ENCODE measurements around the gene NOP9. TPM values are rescaled to one million over a fixed set of nuclear protein-coding genes. Genes with fewer than 3 reads are reported as not detected.

NOP9 gene, protein sequence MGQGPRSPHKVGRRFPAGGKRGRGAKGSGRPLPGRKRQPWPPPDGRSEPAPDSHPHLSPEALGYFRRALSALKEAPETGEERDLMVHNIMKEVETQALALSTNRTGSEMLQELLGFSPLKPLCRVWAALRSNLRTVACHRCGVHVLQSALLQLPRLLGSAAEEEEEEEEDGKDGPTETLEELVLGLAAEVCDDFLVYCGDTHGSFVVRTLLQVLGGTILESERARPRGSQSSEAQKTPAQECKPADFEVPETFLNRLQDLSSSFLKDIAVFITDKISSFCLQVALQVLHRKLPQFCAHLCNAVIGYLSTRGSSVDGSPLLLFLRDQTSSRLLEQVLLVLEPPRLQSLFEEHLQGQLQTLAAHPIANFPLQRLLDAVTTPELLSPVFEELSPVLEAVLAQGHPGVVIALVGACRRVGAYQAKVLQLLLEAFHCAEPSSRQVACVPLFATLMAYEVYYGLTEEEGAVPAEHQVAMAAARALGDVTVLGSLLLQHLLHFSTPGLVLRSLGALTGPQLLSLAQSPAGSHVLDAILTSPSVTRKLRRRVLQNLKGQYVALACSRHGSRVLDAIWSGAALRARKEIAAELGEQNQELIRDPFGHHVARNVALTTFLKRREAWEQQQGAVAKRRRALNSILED
- total RNA-seq (2022; extraction: Qiagen RNA extraction), result 12.5 to 17.2 TPM (median 17.2 TPM) in 5 replicates

GRCh38 chr14:24299255-24300191 lies at the start of gene NOP9, which contains the start of gene DHRS1:
Gene NOP9, plus strand, starts transcription at chr14:24299850. Its CDS starts 105 bp downstream, at chr14:24299955.
Gene DHRS1, minus strand, starts transcription at chr14:24299780. Its CDS starts 674 bp downstream, at chr14:24299106.

GRCh38 chr14:24262821-24263733 lies 36.6 kb upstream of the NOP9 start, which contains the start of gene TGM1:
Gene TGM1, minus strand, starts transcription at chr14:24263177. Its CDS starts 825 bp downstream, at chr14:24262352.

DNA sequence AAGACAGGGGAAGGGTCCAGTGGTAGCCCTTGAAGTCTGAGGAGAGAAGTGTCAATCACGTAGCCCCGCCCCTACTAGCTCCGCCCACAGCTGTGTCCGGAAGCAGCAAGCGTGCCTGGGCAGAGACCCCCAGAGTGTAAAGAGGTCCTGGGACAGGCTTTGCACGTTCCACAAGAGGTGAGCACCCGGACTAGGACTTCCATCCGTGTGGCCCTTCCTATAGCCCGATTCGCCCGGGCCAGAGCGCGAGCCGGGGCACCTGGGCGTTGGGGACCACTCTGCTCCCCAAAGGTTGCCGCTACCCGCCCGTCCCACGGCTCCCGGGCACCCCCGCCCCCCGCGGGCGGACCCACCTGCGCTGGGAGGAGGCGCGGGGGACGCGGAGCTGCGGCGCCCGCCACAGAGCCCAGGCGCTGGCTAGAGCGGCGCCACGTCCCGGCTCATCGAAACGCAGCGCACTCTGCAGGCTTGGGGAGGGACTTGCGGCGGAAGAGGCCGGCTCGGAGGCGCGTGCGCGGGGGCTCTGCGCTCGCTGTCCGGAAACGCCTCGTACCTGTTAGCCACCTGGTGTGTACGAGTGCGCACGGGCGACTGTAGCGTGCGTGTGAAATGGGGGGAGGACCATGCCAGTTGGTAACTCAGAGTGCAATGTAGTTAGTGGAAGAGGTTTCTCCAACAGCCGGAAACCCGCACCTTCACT lies 28.4 kb upstream of the NOP9 start, which contains the start of gene RABGGTA:
TSS of gene RABGGTA (minus strand) at position 464 of the 700 bp plus-strand sequence. CDS start 482 bp downstream, outside the sequence.

GRCh38 chr14:24307575-24308341 lies 8.1 kb downstream of the NOP9 start, which contains the start of gene CIDEB:
Gene CIDEB, minus strand, starts transcription at chr14:24307977. Its CDS starts 119 bp downstream, at chr14:24307858.

DNA sequence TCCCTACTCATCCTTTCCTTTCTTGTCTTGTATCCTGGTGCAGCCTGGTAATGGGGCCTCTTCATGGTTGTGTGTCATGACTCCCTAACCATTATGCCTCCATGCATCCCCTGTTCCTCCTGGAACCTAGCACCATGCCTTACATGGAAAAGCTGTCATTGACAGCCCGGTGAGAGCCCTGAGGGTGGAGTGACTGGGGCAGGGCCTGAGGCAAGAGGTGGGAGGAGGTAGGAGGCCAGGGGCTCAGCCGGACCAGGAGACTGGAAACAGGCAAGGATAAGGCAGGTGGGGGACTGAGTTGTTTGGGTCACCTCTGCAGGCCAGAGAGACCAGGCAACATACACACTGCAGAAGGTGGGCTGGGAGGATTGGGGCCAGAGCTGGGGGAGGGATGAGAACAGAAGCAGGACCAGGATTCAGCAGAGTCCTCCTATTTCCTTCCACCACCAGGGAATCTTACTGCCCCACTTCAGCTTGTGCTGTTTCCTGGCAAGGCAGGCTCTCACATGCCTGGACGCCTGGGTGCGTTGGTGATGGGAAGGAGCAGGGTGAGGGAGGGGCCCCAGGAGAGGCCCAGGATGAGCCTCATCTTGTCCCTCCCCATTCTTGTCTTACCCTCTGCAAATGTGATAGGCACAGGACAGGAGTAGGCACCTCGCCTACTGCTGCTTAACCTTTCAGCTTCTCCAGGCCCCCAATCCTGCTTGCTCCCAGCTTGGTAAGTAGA lies 10.1 kb downstream of the NOP9 start, which contains the start of gene LTB4R2:
TSS of gene LTB4R2 (plus strand) at position 603 of the 727 bp plus-strand sequence. CDS start 525 bp downstream, outside the sequence.

GRCh38 chr14:24310646-24311604 lies 11.3 kb downstream of the NOP9 start, which contains the start of gene LTB4R:
Gene LTB4R, plus strand, starts transcription at chr14:24311502. Its CDS starts 4,150 bp downstream, at chr14:24315652.

DNA sequence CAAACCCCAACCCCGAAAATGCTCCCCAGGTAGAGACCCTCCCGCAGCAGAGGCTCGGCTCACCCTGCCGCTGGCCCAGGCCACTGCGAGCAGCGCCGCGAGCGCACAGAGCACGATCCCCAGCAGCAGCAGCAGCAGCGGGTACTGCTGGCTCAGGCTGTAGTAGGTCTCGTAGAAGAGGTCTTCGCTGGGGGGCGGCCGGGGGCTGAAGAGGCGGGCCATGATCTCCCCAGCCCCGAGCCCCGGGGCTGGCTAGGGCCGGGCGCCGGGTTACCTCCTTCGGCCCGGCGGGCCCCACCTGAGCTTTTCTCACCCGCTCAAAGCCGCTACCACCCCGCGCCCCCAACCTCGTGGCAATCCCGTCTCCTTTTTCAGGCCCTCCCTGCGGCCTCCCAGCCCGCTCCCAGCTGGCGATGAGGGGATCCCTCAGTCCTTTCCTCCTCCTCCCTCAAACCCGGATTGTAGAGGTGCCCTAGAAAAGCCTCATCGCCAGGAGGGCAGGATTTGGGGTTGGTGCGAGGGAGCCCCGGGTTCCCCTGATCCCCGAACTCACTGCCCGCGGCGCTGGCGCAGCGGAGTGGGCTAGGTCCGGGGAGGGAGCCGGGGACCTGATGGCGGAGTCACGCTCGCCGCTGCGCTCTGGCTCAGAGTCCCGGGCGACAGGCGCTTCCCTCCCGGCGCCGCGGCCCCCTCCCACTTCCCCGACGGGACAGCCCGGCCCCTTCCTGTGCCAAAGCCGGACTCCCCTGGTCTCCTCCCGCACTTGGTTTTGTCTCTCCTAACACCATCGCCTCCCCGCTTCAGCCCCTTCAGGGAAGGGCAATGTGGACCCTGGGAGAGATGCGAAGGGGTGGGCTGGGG lies 35.0 kb downstream of the NOP9 start, which contains the start of gene ADCY4:
TSS of gene ADCY4 (minus strand) at position 641 of the 861 bp plus-strand sequence. CDS start at position 222, 419 bp downstream.

GRCh38 chr14:24339284-24340151 lies 39.9 kb downstream of the NOP9 start, which contains the start of gene RIPK3:
Gene RIPK3, minus strand, starts transcription at chr14:24339991. Its CDS starts 165 bp downstream, at chr14:24339826.

Other genes starting within 250 kb of the NOP9 start
- 0.29 to 0.86 TPM (median 0.53 TPM) in 5 replicates for gene CARMIL3, start 247.8 kb upstream of the NOP9 start, total RNA-seq (2022; extraction: Qiagen RNA extraction)
- gene CPNE6, start 228.3 kb upstream of the NOP9 start, total RNA-seq (2022; extraction: Qiagen RNA extraction), result 0.06 to 0.34 TPM (median 0.13 TPM) in 5 replicates
- gene PCK2, start 205.5 kb upstream of the NOP9 start, total RNA-seq (2022; extraction: Qiagen RNA extraction), result 15.7 to 23.6 TPM (median 21.3 TPM) in 5 replicates
- 21.0 to 23.9 TPM (median 22.6 TPM) in 5 replicates for gene DCAF11, start 185.1 kb upstream of the NOP9 start, total RNA-seq (2022; extraction: Qiagen RNA extraction)
- 0.60 to 1.2 TPM (median 0.86 TPM) in 5 replicates for gene NRL, start 184.9 kb upstream of the NOP9 start, total RNA-seq (2022; extraction: Qiagen RNA extraction)
- gene FITM1, start 169.2 kb upstream of the NOP9 start, total RNA-seq (2022; extraction: Qiagen RNA extraction), result 0.09 to 0.16 TPM (median 0.14 TPM) in 3 of 5 replicates, not detected in the others
- 138 to 176 TPM (median 145 TPM) in 5 replicates for gene PSME1, start 163.7 kb upstream of the NOP9 start, total RNA-seq (2022; extraction: Qiagen RNA extraction)
- gene EMC9, start 158.3 kb upstream of the NOP9 start, total RNA-seq (2022; extraction: Qiagen RNA extraction), result 47.5 to 52.9 TPM (median 49.0 TPM) in 5 replicates
- 137 to 183 TPM (median 150 TPM) in 5 replicates for gene PSME2, start 153.2 kb upstream of the NOP9 start, total RNA-seq (2022; extraction: Qiagen RNA extraction)
- 22.5 to 40.0 TPM (median 36.1 TPM) in 5 replicates for gene RNF31, start 152.4 kb upstream of the NOP9 start, total RNA-seq (2022; extraction: Qiagen RNA extraction)
- gene IRF9, start 138.6 kb upstream of the NOP9 start, total RNA-seq (2022; extraction: Qiagen RNA extraction), result 15.8 to 20.8 TPM (median 16.9 TPM) in 5 replicates
- gene REC8, start 127.8 kb upstream of the NOP9 start, total RNA-seq (2022; extraction: Qiagen RNA extraction), result 2.7 to 6.1 TPM (median 3.4 TPM) in 5 replicates
- gene IPO4, start 111.0 kb upstream of the NOP9 start, total RNA-seq (2022; extraction: Qiagen RNA extraction), result 68.8 to 105 TPM (median 97.4 TPM) in 5 replicates
- gene TM9SF1, start 104.4 kb upstream of the NOP9 start, total RNA-seq (2022; extraction: Qiagen RNA extraction), result 58.4 to 67.4 TPM (median 65.1 TPM) in 5 replicates
- gene TSSK4, start 94.2 kb upstream of the NOP9 start, total RNA-seq (2022; extraction: Qiagen RNA extraction), result not detected in 5 replicates
- gene CHMP4A, start 86.4 kb upstream of the NOP9 start, total RNA-seq (2022; extraction: Qiagen RNA extraction), result 81.0 to 115 TPM (median 82.9 TPM) in 5 replicates
- 23.3 to 28.2 TPM (median 26.8 TPM) in 5 replicates for gene MDP1, start 83.8 kb upstream of the NOP9 start, total RNA-seq (2022; extraction: Qiagen RNA extraction)
- 414 to 527 TPM (median 420 TPM) in 5 replicates for gene NEDD8, start 67.5 kb upstream of the NOP9 start, total RNA-seq (2022; extraction: Qiagen RNA extraction)
- 52.0 to 70.3 TPM (median 55.1 TPM) in 5 replicates for gene GMPR2, start 66.9 kb upstream of the NOP9 start, total RNA-seq (2022; extraction: Qiagen RNA extraction)
- gene TINF2, start 57.2 kb upstream of the NOP9 start, total RNA-seq (2022; extraction: Qiagen RNA extraction), result 30.5 to 38.0 TPM (median 34.9 TPM) in 5 replicates
- gene TGM1, start 36.7 kb upstream of the NOP9 start, total RNA-seq (2022; extraction: Qiagen RNA extraction), result 0.82 to 1.4 TPM (median 1.1 TPM) in 5 replicates
- gene RABGGTA, start 28.3 kb upstream of the NOP9 start, total RNA-seq (2022; extraction: Qiagen RNA extraction), result 13.5 to 15.8 TPM (median 14.7 TPM) in 5 replicates
- 9.3 to 12.6 TPM (median 11.1 TPM) in 5 replicates for gene DHRS1, start 70 bp upstream of the NOP9 start, total RNA-seq (2022; extraction: Qiagen RNA extraction)
- 0.12 to 0.32 TPM (median 0.14 TPM) in 4 of 5 replicates, not detected in the other for gene CIDEB, start 8.1 kb downstream of the NOP9 start, total RNA-seq (2022; extraction: Qiagen RNA extraction)
- 1.3 to 5.0 TPM (median 3.6 TPM) in 5 replicates for gene LTB4R2, start 10.3 kb downstream of the NOP9 start, total RNA-seq (2022; extraction: Qiagen RNA extraction)
- gene LTB4R, start 11.7 kb downstream of the NOP9 start, total RNA-seq (2022; extraction: Qiagen RNA extraction), result 2.7 to 6.5 TPM (median 4.3 TPM) in 5 replicates
- 0.08 TPM in 1 of 5 replicates, not detected in the others for gene ADCY4, start 35.2 kb downstream of the NOP9 start, total RNA-seq (2022; extraction: Qiagen RNA extraction)
- 0.09 TPM in 1 of 5 replicates, not detected in the others for gene RIPK3, start 40.1 kb downstream of the NOP9 start, total RNA-seq (2022; extraction: Qiagen RNA extraction)
- gene NFATC4, start 68.3 kb downstream of the NOP9 start, total RNA-seq (2022; extraction: Qiagen RNA extraction), result 0.09 to 0.28 TPM (median 0.15 TPM) in 5 replicates
- 0.30 to 0.58 TPM (median 0.49 TPM) in 5 replicates for gene NYNRIN, start 99.2 kb downstream of the NOP9 start, total RNA-seq (2022; extraction: Qiagen RNA extraction)
- 0.84 to 1.3 TPM (median 1.0 TPM) in 5 replicates for gene CBLN3, start 129.8 kb downstream of the NOP9 start, total RNA-seq (2022; extraction: Qiagen RNA extraction)
- gene KHNYN, start 130.1 kb downstream of the NOP9 start, total RNA-seq (2022; extraction: Qiagen RNA extraction), result 21.0 to 29.0 TPM (median 26.8 TPM) in 5 replicates
- 37.6 to 50.9 TPM (median 44.9 TPM) in 5 replicates for gene SDR39U1, start 142.9 kb downstream of the NOP9 start, total RNA-seq (2022; extraction: Qiagen RNA extraction)
- gene CMA1, start 208.4 kb downstream of the NOP9 start, total RNA-seq (2022; extraction: Qiagen RNA extraction), result not detected in 5 replicates

Measured in A549 treated with dexamethasone at 1 μM for 4 hours (cell line).